GM18861 (cell line): Measurements from ENCODE around the gene BHLHE41.

Source experiments
- ATAC-seq: cut with Tn5 transposase; IDR thresholded peaks from one replicate; pipeline ENCODE4 v1.9.1; 2021; ENCODE audit not compliant: unreplicated experiment

BHLHE41 gene

GRCh38 chr12:26114720-26115401, 10.0 kb downstream of the BHLHE41 start:
- no peak for ATAC-seq

GRCh38 chr12:26113853-26114719, 10.8 kb downstream of the BHLHE41 start:
- ATAC-seq, result peak; percentile 48

- no peak for ATAC-seq
Observed at GRCh38 chr12:26113181-26113654, 11.6 kb downstream of the BHLHE41 start.

- no peak for ATAC-seq
Observed at GRCh38 chr12:26112703-26113147, 12.1 kb downstream of the BHLHE41 start.

- ATAC-seq, result no peak
Observed at GRCh38 chr12:26112232-26112631, 12.6 kb downstream of the BHLHE41 start.

GRCh38 chr12:26109343-26109881, 15.4 kb downstream of the BHLHE41 start:
- ATAC-seq, result no peak

- no peak for ATAC-seq
Observed at GRCh38 chr12:26108915-26109314, 15.9 kb downstream of the BHLHE41 start.

GRCh38 chr12:26106347-26106746, 18.5 kb downstream of the BHLHE41 start:
- ATAC-seq, result no peak

GRCh38 chr12:26102953-26103352, 21.9 kb downstream of the BHLHE41 start:
- no peak for ATAC-seq

- no peak for ATAC-seq
Observed at GRCh38 chr12:26101763-26102162, 23.1 kb downstream of the BHLHE41 start.

GRCh38 chr12:26101350-26101734, 23.5 kb downstream of the BHLHE41 start:
- ATAC-seq, result no peak

- ATAC-seq, result no peak
Observed at GRCh38 chr12:26100666-26101349, 24.0 kb downstream of the BHLHE41 start.

GRCh38 chr12:26097046-26097878, 27.6 kb downstream of the BHLHE41 start:
- ATAC-seq, result peak; percentile 77

- no peak for ATAC-seq
Observed at GRCh38 chr12:26096036-26096435, 28.8 kb downstream of the BHLHE41 start.

GRCh38 chr12:26095186-26095585, 29.7 kb downstream of the BHLHE41 start:
- no peak for ATAC-seq

GRCh38 chr12:26092346-26093105, 32.3 kb downstream of the BHLHE41 start:
- no peak for ATAC-seq

- no peak for ATAC-seq
Observed at GRCh38 chr12:26091822-26092221, 33.0 kb downstream of the BHLHE41 start.

GRCh38 chr12:26090836-26091510, 33.9 kb downstream of the BHLHE41 start:
- no peak for ATAC-seq

- ATAC-seq, result peak; percentile 80
Observed at GRCh38 chr12:26088998-26089397, 35.8 kb downstream of the BHLHE41 start.
